Fibroblast of skin of back (primary cell): ENCODE results near the gene RELL1. TPM values are rescaled to one million over a fixed set of nuclear protein-coding genes. Genes with fewer than 3 reads are reported as not detected.
A peak's percentile ranks its signal among the peaks of the same experiment; 100 is the strongest.

Experiments
- DNase-seq: peaks from one replicate; pipeline ENCODE4 v3.0.0-alpha.2; 2013
- polyA plus RNA-seq, 2 experiments: library from polyadenylated mRNA; unstranded; fragments of 120-200 nt; gene quantifications; one replicate each; pipeline ENCODE4 v1.2.1, GENCODE V29; 2013; ENCODE audit not compliant: insufficient read length in 2 of 2

RELL1 gene, protein sequence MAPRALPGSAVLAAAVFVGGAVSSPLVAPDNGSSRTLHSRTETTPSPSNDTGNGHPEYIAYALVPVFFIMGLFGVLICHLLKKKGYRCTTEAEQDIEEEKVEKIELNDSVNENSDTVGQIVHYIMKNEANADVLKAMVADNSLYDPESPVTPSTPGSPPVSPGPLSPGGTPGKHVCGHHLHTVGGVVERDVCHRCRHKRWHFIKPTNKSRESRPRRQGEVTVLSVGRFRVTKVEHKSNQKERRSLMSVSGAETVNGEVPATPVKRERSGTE
- 10.0 TPM for polyA plus RNA-seq (2013, experiment 1 of 2; ENCODE audit: insufficient read length)
- 8.0 TPM for polyA plus RNA-seq (2013, experiment 2 of 2; ENCODE audit: insufficient read length)

DNA sequence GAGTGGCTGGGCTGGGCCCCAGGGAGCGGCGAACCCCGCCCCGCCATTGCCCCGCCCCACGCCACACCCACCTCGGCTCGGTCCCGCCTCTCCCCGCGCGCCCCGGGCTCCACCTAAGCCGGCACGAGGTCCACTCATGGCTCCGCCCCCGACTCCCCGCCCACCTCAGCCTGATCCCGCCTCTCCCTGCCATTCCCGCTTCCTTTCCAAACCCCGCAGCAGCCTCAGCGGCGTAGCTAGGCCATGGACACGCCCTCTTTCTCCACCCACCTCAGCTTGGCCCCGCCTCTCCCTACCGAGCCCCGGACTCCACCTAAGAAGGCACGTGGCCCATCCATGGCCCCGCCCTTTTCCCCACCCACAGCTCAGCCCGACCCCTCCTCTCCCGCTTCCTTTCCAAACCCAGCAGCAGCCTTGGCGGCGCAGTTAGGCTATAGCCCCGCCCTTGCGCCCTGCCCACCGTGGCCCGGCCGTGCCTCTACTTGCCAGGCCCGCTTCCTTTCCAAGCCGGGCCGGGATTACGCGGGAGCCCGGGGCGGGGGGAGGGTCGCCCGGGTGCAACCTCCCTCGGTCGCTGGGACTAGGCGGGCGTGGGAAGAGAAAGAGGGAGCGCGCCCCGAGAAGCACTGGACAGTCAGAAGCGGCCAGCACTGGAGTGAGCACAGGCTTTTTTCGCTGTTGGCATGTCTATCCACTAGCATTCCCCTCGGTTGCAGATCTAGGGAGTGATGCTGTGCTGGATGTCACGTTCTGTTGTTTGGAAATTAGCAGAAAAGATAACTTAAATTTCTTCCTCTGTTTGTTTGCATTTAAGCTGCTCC is at the start of gene RELL1:
TSS of gene RELL1 (minus strand) at position 4 of the 821 bp plus-strand sequence. CDS start 89 bp downstream, outside the sequence.
- DNase-seq = peak; percentile 99

DNA sequence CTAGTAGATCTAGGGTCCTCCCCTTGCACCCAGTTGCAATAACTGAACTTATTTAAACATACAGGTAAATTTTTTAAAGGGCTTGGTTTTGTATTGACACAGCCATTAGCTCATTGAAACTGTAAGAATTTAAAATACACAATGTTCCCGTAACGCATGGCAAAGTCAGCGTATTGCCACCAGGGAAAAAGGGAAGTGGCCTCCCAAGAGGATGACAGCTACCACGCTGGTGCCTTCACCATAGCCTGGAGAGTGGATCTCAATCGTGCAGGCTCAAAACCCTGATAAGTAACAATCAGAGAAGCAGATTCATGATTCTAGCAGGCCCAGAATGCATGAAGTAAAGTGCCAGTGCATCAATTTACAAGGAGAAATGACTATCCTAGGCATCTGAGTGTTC is 49.4 kb upstream of the RELL1 start:
- no peak for DNase-seq

DNA sequence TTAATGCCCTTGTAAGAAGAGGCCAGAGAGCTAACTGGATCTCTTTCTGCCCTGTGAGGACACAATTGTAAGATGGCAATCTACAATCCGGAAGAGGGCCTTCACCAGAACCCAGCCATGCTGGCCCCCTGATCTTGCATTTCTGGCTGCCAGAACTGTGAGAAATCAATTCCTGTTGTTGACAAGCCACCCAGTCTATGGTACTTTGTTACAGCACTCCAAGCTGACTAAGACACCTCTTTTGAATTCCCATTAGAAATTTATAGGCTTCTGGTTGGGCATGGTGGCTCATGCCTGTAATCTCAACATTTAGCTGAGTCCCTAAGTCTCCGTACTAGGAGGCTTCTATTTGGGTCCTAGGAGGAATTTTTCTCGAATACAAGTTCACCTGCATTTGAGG is 48.8 kb upstream of the RELL1 start:
- DNase-seq = no peak

DNA sequence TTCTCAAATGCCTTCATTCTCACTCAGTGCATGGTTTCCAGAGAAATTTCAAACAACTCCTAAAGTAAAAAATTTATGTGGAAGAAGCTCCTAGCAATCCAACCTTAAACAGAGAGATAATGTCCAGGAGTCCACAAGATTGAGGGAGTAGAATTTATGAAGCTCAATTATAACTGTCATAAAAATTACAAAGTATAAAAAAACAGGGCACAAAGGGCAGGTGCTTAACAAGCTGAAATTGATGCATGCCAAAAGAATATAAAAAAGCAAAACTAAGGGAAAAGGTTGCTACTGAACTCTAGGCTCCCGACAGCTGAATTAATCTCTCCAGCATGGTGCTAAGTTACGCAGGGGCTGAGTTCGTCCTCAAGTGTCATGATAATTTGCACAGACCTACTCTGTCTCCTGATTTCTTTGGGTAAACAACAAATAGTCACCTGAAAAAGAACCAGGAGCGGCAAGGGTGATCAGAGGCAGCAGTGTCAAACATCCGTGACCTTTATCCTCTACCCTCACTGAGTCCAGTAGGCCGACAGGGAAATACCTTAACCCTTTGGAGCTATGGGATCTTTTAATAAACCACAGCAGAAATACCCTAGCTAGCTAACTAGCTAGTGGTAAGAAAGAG is 47.2 kb upstream of the RELL1 start:
- DNase-seq = no peak

DNA sequence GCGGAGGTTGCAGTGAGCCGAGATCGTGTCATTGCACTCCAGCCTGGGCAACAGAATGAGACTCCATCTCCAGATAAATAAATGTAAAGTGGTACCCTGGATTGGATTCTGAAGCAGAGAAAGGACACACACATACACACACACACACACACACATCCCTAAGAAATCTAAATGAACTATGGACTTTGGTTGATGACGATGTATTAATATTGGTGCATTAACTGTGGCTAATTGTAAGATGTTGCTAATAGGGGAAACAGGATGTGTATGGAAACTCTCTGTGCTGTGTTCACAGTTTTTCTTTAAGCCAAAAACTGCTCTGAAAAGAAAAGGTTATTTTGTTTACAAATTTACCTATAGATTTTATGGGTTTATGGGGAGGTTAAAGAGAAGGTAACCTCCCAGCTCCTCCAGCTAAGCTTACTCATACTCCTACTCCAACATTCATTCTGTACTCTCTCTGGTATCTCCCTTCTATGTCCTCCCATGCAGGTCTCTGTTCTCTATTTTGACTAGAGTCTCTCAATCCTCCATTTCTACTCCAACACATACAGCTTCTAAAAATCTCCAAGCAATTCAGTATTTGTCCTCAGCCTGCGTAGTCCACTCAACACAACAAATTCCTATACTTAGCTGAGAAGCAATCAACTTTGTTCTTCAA is 46.5 kb upstream of the RELL1 start:
- DNase-seq = no peak

DNA sequence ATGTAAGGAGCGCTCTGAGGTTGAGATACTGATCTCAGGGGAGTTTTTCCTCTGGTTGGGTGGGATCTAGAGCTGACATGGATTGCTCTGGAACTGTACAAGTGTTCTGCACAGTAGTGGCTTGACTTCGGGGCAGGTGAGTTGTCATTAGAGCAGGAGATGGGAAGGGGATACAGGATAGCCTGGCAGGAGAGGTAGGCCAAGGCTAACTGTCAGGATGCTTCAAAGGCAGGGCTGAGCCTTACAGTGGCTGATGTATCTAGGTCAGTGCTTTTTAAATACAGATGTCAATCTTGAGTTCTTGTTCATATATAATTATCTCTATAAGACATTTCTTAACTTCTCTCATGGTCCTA is 43.5 kb upstream of the RELL1 start:
- DNase-seq = no peak

DNA sequence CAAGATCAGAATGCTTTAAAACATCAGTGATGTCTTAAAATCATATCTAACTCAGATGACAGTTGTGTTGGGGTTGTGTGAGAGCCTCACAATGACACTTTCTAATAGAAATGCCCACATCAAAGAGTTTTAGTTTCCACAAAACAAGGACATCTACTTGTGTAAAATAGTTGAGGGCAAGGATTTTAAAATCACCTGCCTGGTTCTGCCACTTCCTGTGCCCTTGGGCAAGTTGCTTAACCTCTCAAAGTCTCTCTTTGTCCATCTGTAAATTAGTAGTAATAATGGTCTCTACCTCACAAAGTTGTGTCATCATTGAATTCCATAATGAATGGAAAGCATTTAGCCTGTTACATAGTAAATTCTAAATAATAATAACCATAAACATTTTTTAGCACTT is 41.9 kb upstream of the RELL1 start:
- no peak for DNase-seq

DNA sequence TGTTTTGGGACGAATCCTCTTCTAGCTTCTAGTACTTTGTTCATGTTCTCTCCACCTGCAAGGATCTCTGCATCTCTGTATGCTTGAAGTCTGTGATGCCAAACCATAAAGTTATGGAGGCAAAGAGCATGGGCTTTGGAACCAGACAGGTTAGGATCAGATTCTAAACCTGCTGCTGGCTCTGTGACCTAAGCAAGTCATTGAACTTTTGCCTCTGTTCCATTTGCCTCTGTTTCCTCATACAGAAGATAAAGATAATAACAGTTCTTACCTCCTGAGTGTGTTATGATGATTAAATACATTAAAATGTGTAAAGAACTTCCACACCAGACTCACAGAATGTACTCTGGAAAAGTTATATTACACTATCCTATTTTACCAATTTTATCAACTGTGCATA is 41.5 kb upstream of the RELL1 start:
- no peak for DNase-seq

DNA sequence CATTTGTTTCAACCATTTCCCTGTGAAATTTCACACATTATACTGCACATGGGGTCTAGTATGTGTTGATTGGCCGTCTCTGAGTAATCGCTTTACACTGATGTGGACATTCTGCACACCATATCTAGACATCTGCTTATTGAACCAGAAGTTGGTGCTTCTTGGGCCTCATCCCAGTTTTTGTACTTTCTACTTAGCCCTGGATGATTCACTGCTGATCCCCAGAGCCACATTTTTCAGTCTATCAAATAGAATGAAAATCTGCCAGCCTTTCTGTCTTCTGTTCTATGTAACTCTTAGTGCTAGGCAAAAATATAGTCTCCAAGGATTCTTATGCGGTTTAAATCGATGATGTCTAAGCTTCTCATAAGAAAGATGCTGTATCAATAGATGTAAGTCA is 40.5 kb upstream of the RELL1 start:
- DNase-seq = peak; percentile 22

DNA sequence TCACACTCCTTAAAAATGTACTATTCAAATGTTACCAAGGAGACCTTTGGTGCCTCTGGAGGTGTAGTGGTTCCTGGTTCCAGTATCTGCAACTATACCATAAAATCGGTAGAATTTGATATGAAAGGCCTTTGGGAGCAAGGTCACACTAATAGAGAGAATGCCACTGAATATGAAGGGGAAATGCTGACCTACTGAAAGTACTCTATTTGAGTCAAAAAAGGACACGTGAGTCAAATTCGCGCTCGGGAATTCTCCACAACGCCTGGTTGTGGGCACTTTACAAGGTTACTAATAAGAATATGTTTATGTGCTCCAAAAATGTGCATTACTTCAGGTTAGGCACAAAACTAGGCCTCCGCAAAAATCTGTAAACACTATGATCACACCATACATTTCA is 39.5 kb upstream of the RELL1 start:
- no peak for DNase-seq

DNA sequence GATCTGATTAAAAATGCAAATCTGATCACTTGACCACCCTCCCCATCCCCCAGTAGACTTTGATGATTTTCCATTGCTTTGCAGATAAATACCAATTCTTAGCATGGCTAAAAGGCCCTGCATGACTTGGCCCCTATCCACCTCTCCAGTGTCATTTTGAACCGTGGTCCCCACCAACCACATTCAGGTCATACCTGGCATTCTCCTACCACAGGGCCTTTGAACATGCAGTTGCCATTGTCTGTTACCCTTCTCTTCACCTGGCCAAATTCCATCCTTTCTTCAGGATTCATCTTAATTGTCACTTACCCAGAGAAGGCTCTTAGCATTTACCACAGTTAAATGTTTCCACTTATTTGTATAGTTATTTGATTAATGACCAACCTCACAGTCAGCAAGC is 36.9 kb upstream of the RELL1 start:
- no peak for DNase-seq

DNA sequence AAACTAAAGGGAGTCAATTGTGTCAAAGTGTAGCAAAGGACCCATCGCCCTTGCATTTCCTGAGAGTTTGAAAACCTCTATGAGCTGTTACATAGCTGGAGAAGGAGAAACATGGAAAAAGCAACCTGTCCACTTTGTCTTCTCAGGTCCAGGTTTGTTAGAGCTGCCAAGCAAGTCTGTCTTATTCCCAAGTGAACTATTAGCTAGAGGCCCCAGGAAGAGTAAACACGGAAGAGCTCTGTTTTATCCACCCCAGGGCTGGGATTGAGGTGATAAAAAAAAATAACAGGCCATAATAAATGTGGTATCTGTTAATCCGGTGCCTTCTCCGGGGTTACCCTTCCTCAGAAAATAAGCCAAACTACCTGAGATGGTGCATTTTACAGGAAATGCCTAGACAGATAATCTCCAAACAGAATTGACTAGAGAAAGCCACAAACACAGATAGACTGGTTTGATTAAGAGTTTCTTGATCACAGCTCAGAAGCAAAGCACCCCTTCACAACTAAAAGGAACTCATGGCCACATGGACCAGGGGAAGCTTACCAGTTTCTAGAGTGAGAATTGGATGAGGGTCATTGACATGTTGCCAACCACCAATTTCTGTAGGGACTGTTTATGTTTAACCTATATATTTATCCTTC is 35.9 kb upstream of the RELL1 start:
- no peak for DNase-seq

DNA sequence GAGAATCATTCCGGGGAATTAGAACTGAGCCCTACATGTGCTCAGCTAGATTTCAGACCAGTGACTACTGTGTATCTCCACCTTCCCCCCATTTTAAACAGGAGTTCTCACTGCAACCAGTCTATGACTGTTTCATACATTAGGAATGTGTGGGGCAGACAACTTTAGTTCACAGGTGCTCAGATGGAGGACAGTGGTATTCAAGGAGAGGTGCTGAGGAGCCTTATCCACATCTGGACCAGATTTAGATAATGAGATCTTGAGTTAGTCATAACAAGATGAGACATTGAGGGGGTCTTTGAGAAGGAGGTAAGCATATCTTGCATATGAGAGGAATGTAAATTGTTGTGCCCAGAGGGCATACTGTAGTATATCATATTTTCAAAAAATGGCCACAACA is 32.8 kb upstream of the RELL1 start:
- DNase-seq = no peak

DNA sequence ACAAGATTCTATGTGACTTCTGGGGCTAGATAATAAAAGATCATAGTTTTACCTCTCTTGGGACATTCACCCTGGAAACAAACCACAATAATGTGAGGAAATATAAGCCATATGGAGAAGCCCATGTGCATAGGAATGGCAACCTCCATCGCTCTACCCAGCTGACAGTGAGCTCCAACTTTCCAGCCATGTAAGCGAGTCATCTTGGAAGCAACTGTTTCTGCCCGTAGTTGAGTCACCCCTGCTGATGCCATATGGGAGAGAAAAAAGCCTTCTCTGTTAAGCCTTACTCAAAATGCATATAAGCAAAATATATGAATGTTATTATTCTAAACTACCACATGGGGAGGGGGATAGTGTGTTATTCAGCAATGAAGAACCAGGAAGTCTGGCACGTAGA is 31.4 kb upstream of the RELL1 start:
- peak; percentile 88 for DNase-seq

DNA sequence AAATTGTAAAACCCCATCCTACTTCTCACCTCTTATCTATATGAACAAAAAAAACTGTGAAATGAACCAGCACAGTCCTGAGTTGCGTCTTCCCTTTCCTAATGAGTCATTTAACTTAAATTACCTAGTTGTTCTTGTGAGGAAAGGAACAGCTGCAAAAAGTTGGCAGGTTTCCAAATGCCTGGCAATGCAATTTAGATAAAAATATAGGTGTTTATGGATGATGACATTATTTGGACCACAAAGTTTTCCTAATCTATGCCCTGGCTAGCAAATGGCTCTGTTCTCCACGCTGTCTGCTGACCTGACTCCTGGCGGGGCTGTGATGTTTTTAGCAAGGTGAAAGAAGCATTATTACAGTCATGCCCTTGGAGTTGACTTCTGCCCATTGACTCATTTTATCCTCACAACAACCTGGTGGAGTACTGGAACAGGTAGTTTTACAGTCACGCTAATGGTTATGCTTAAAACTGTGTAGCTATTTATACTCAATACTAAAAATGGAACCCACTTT is 29.8 kb upstream of the RELL1 start:
- no peak for DNase-seq

DNA sequence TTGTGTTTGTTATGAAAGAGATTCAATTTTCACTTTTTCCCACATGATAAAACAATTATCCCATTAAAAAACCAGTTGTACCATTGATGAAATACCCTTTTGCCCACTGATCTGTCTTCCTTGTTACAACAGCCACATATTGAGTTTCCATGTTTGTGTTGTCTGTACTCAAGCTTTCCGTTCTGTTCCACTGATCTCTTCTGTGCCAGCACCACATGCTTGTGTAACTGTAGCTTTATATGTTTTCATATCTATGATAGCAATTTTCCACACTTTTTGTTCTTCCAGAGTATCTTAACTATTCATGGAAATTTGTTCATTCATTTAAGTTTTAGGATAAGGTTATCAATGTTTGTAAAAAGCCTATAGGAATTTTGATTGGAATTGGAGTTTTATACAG is 24.3 kb upstream of the RELL1 start:
- DNase-seq = no peak

DNA sequence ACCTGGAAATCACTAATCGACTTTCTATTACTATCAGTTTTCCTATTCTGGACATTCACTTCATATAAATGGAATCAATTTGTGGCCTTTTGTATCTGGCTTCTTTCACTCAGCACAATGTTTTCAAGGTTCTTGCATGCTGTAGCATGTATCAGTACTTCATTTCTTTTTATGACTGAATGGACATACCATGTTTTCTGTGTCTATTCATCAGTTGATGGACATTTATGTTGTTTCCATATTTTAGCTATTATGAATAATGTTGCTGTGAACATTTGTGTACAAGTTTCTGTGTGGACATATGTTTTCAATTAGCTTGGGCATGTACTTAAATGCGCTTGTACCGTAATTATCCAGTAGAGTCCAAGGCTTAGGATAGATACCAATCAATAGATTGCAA is 19.9 kb upstream of the RELL1 start:
- DNase-seq = no peak

DNA sequence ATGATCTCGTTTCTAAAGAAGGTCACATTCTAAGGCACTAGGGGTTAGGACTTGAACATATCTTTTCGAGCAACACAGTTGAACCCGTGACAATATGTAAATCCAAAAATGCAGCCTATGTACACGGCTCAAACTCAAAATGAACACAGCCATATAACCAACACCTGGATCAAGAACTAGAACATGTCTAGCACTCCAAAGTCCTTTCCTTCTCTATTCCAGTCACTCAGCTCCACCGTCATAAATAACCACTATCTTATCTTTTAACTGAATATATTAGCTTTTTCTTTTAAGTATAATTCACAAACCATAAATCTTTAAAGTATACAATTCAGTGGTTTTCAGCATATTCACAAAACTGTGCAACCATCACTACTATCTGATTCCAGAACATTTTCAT is 19.4 kb upstream of the RELL1 start:
- DNase-seq = no peak

DNA sequence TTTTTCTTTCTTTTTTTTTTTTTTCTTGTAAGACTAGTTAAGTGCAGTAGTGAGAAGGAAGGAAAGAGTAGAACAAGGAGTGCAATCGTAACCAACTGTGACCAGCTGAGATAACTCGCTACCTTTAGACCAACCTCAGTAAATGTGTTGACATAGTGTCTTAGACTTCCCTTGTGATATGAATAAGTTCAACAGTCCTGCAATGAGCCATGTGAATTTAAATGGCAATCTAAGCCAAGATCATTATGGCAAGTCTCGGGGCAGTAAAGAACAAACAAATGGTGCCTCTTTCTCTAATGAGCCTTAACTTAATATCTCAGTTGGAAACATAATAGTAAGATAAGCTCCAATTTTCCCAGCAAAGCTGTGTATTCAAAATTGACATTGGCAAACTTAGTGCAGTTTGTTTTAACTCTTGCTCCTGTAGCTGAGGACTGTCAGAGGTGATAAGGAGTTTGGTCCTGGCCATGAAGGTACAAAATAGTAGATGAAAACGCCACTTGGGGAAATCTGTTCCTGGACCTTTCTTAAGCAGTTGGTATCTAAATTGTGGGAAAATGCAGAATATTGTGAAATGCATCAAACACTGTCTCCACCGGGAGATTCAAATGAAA is 13.8 kb upstream of the RELL1 start:
- no peak for DNase-seq

DNA sequence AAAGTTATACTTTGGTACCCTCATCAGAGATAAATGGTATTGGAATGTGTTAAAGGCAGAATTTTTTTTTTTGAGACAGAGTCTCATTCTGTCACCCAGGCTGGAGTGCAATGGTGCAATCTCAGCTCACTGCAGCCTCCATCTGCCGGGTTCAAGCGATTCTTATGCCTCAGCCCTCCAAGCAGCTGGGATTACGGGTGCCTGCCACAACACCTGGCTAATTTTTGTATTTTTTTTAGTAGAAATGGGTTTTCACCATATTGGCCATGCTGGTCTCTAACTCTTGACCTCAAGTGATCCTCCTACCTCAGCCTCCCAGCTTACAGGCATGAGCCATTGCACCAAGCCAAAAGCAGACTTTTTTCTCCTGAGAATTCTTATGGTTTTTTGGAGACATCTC is 11.4 kb upstream of the RELL1 start:
- DNase-seq = no peak

DNA sequence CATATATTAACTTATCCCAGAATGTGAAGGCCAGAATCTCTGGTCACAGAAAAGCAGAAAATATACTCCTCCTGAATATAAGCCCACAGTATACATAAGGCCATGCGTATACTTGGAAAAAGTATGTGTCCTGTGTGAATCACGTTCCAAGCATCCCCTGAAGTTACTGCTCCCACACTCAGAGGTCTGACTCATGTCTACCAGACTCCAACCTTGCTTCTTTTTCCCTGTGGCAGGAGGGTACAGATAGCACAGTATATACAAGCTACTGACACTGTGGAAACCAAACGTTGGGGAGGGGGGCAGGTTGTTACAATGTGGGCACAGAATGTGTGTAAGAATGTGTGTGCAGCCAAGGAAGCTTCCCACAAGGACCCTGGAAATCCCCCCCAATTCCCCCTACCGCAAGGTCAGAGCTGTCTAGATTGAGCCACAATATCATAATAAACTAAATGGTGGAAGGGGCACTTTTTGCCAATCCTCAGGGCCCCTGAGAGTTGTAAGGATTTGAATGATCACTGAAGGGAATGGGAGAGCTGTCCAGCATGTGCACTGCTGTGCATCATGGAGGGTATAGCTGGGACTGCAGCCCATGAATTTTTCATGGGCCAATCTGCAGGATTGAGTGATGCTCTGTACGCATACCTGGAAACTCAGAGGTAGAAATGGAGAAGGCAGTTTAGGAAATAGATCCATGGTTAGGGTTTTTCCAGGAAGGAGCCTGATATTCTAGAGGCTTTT is 7.4 kb upstream of the RELL1 start:
- DNase-seq = peak; percentile 95
